GM19351 (cell line): ENCODE measurements around the gene SERTAD2.
A peak's percentile ranks its signal among the peaks of the same experiment; 100 is the strongest.

Source experiments
- ATAC-seq: cut with Tn5 transposase; IDR thresholded peaks from one replicate; pipeline ENCODE4 v1.9.1; 2021; ENCODE audit warnings: mild to moderate bottlenecking, moderate library complexity; ENCODE audit not compliant: unreplicated experiment

The SERTAD2 gene

GRCh38 chr2:64649626-64650025 lies 4.1 kb downstream of the SERTAD2 start:
- no peak for ATAC-seq

- ATAC-seq: no peak
Measured at GRCh38 chr2:64649013-64649484, 4.7 kb downstream of the SERTAD2 start.

GRCh38 chr2:64646007-64646880 lies 7.5 kb downstream of the SERTAD2 start:
- no peak for ATAC-seq

GRCh38 chr2:64644458-64645382 lies 9.0 kb downstream of the SERTAD2 start:
- peak; percentile 59 for ATAC-seq

- peak; percentile 0 for ATAC-seq
Measured at GRCh38 chr2:64643838-64644457, 9.8 kb downstream of the SERTAD2 start.

GRCh38 chr2:64641599-64641998 lies 12.1 kb downstream of the SERTAD2 start:
- no peak for ATAC-seq

- no peak for ATAC-seq
Measured at GRCh38 chr2:64640153-64641044, 13.3 kb downstream of the SERTAD2 start.

GRCh38 chr2:64639691-64640090 lies 14.0 kb downstream of the SERTAD2 start:
- ATAC-seq: no peak

- no peak for ATAC-seq
Measured at GRCh38 chr2:64638502-64639120, 15.1 kb downstream of the SERTAD2 start.

GRCh38 chr2:64637931-64638330 lies 15.8 kb downstream of the SERTAD2 start:
- ATAC-seq: no peak

GRCh38 chr2:64637000-64637635 lies 16.6 kb downstream of the SERTAD2 start:
- peak; percentile 55 for ATAC-seq

- ATAC-seq: peak; percentile 69
Measured at GRCh38 chr2:64635976-64636911, 17.5 kb downstream of the SERTAD2 start.

- no peak for ATAC-seq
Measured at GRCh38 chr2:64634345-64635267, 19.1 kb downstream of the SERTAD2 start.

- no peak for ATAC-seq
Measured at GRCh38 chr2:64632835-64633819, 20.6 kb downstream of the SERTAD2 start.

- no peak for ATAC-seq
Measured at GRCh38 chr2:64631771-64632170, 21.9 kb downstream of the SERTAD2 start.

GRCh38 chr2:64630752-64631151 lies 23.0 kb downstream of the SERTAD2 start:
- ATAC-seq: no peak
